ENCODE results near the gene PNKD.

DNA sequence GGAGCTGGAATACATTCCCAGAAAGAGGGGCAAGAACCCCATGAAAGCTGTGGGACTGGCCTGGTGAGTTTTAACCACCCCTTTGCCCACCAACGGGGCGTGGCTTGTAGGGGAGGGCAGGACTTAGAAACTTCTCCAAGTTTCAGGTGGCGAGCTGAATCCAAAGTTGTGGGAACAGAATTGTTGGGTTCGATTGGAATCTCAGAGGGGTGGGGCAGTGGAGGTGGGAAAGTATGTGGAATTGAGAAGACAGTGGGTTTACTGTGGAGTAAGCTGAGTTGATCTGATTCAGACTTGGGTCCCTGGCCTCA is 1.1 kb downstream of the PNKD start:
- TF ChIP-seq, protein P1, sequence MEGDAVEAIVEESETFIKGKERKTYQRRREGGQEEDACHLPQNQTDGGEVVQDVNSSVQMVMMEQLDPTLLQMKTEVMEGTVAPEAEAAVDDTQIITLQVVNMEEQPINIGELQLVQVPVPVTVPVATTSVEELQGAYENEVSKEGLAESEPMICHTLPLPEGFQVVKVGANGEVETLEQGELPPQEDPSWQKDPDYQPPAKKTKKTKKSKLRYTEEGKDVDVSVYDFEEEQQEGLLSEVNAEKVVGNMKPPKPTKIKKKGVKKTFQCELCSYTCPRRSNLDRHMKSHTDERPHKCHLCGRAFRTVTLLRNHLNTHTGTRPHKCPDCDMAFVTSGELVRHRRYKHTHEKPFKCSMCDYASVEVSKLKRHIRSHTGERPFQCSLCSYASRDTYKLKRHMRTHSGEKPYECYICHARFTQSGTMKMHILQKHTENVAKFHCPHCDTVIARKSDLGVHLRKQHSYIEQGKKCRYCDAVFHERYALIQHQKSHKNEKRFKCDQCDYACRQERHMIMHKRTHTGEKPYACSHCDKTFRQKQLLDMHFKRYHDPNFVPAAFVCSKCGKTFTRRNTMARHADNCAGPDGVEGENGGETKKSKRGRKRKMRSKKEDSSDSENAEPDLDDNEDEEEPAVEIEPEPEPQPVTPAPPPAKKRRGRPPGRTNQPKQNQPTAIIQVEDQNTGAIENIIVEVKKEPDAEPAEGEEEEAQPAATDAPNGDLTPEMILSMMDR (IDR thresholded peaks at IDR 0.05; ENCODE audit: low read length): no peak
- TF ChIP-seq EZH2 (IDR thresholded peaks at IDR 0.05; ENCODE audit: borderline replicate concordance, low read length): no peak
